Fibroblast of peridontal ligament (primary cell): ENCODE measurements around the gene KCNIP3.
"Not testable (repeated sequence)": the region's sequence is repeated elsewhere in the genome, so short reads cannot be mapped to it uniquely, and the experiment has no call there.

Experiments
- DNase-seq: peaks from one replicate; pipeline ENCODE4 v3.0.0-alpha.2; 2010; ENCODE audit errors: extremely low read depth

KCNIP3 gene

DNA sequence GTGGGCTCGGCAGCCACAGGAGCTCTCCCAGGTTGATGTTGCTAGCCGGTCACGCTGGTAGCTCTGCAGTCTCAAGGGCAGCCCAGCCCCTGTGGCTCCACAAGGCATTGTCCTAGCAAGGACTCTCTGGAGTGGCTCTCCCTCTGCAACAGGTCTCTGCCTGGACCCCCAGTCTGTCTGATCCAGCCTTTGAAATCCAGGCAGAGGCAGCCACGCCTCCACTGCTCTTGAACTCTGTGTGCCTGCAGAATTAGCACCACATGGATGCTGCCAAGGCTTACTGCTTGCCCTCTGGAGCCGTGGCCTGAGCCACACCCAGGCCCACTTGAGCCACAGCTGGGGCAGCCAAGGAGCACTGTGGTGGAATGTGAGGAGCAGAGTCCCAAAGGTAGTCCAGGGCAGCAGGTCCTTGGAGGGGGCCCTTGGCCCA is 62.4 kb downstream of the KCNIP3 start:
- no peak for DNase-seq

DNA sequence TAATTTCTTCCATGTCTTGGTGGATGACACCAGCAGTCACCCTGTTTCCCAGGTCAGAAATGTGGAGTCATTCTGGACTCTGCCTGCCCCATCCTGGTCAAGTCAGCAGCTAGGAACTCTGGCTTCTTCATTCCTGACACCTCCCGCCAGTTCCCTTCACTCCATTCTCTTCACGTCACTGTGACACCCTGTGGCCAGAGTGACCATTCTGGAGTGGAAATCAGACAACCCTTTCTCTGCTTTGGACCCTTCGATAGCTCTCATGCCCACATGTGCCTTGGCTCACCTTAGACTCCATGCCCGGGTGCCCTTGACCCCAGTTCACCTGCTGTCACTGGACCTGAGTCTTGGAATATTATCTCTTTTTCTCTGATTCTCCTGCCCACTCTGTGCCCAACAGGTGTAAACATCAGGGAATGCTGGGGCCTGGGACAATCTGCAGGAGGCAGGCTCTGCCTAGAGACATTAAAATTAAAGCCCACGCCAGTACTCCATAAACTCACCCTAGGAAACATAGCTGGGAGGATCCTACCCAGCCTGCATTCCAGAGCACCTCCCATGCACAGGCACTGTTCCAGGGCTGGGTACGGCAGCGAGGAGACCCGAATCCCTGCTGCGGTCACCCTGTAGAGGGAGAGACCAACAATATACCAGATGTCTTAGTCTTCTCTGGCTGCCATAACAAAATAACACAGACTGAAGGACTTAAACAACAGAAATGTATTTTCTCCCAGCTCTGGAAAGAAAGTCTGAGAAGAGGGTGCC is 64.3 kb downstream of the KCNIP3 start:
- no peak for DNase-seq

DNA sequence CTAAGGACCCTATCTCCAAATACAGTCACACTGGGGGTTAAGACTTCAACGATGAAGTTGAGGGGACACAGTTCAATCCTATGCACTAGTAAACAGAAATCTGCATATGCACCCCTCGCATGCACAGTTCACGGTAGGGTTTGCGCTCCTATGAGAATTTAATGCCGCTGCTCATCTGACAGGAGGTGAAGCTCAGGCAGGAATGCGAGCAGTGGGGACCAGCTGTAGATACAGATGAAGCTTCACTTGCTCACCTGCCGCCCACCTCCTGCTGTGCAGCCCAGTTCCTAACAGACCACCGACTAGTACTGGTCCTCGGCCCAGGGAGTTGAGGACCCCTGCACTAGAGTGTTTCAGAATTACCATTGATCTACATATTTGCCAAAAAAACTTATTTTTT is 65.3 kb downstream of the KCNIP3 start:
- no peak for DNase-seq

DNA sequence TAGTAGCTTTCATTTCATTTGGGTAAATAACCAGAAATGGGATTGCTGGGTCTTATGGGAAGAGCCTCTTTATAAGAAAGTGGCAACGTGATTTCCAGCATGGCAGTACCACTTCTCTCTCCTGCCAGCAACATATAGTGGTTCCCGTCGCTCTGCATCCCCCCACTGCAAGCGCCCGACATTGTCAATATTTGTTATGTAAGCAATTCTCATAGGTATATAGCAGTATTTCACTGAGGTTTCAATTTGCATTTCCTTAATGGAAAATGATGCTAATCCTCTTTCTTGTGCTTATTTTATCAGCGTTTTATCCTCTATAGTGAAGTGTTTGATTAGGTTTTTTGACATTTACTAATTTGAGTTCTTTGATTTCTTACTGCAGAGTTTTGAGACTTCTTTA is 69.4 kb downstream of the KCNIP3 start:
- no peak for DNase-seq

DNA sequence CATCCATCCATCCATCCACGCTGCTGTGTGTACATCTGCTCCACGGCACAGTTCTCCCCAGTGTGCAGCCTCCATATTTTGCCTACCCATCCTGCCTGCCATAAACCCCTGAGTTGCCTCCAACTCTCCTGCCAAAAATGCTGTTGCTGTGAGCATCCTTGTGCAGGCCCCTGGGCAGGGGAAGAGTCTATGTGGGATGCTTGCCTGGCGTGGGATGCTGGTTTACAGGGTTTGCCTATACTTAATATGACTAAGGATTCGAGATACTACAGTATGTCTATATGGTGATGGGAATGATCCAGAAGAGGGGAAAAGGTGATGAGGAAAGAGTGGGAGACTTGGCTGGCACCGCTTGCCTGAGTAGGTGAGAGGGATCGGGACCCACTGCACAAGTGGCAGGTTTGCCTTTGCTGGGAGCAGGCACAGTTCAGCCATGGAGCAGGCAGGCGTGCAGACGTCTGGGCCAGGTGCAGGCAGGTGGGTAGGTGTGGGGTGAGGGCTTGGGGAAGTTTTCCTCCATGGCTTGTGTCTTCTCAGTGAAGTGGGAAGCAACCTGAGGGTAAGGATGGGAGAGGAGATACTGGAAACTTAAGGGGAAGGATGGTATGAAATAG is 75.2 kb downstream of the KCNIP3 start:
- no peak for DNase-seq

DNA sequence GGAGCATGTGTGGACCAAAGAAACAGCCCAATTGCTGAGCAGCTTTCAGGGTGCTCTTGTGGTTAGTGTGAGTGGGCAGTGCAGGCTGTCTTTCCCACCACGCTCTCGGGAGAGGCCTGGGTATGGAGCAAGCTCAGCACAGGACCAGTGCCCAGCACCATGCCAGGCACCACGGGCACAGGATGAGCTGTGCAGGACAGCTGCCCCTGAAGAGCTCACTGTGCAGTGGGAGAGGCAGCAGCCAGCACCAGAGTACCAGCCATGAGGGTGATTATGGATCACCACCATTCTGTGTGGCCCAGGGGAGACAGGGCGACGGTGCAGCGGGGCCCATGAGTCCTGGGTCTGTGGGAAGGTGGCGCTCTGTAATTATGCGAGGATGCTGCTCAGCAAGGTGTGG is 75.7 kb downstream of the KCNIP3 start:
- no peak for DNase-seq

DNA sequence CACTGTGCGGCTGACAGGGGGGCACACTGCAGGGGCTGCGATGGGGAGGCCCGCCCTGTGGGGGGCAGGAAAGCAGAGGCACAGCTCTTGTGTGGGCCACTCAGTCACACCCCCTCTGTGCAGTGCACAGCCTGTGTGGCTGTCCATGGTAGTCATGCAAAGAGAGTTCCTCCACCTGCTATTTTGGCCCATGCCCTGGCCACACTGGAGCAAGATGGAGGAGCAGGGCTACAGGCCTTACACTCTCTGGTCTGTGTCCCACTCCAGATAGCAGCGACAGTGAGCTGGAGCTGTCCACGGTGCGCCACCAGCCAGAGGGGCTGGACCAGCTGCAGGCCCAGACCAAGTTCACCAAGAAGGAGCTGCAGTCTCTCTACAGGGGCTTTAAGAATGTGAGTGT is 76.9 kb downstream of the KCNIP3 start:
- DNase-seq, result no peak

DNA sequence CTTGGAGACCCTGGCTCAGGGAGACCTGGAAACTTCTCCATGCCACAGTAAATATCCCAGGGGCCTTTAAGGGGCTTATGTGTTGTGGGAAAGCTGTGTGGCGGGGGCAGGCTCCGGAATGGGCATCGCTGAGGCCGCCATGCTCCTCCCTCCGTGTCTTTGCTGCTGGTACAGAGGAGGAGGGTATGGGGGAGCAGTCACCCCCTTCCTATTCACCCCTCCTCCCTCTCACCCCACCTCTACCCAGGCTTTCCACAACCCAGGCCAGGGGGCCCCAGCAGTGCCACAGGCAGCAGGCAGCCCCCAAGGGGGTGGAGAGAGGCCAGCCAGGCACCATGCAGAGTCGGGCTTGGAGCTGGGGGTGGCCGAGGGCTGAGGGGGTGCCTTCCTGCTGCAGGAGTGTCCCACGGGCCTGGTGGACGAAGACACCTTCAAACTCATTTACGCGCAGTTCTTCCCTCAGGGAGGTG is 77.3 kb downstream of the KCNIP3 start:
- no peak for DNase-seq

DNA sequence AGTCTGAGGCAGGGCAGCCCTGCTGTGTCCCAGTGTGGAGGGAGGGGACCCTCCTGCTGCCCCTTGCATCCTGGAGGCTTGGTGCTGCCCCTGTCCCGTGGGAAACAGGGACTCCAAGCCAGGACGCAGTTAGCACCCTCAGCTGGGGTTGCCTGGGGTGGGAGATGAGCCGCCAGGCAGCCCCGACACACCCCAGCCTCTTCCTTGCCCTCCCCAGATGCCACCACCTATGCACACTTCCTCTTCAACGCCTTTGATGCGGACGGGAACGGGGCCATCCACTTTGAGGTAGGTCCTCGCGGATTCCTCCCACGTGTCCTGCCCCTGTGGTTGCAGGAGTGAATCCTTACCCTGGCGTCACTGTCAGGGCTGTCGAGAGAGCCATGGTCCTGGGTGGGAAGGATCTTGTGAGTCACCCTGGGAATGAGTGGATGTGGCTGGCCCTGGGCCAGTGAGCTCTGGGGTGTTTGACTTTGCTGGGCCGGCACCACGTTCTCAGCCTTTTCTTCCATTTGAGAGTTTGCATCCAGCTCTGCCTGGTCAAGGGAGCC is 77.8 kb downstream of the KCNIP3 start:
- DNase-seq, result no peak

DNA sequence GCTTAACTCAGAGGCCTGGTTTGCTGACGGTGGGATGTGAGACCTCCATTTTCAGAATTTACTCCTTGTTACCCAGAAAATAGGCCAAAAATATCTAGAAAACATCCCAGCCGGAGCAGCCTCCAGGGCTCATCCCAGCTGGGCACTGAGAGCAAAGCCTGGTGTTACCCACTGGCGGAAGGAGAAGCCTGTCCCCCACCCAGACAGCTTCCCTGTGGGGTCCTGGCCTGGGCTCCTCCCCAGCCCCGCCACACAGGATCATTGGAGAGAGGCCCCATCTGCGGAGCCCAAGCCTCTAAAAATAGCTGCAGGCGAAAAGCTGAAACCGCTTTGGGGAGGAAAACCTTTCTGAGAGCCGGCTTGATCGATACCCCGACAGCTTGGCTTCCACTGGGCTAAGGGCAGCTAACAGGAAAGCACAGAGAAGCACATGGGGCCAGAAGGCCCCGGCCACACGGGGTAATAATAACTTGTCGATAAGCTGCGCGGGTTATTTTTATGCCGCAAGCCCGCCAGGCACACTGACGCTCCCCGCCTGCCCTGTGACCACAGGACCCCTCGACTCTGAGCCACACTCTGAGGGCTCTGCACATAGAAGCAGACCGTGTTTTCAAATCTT is 78.5 kb downstream of the KCNIP3 start:
- no peak for DNase-seq

DNA sequence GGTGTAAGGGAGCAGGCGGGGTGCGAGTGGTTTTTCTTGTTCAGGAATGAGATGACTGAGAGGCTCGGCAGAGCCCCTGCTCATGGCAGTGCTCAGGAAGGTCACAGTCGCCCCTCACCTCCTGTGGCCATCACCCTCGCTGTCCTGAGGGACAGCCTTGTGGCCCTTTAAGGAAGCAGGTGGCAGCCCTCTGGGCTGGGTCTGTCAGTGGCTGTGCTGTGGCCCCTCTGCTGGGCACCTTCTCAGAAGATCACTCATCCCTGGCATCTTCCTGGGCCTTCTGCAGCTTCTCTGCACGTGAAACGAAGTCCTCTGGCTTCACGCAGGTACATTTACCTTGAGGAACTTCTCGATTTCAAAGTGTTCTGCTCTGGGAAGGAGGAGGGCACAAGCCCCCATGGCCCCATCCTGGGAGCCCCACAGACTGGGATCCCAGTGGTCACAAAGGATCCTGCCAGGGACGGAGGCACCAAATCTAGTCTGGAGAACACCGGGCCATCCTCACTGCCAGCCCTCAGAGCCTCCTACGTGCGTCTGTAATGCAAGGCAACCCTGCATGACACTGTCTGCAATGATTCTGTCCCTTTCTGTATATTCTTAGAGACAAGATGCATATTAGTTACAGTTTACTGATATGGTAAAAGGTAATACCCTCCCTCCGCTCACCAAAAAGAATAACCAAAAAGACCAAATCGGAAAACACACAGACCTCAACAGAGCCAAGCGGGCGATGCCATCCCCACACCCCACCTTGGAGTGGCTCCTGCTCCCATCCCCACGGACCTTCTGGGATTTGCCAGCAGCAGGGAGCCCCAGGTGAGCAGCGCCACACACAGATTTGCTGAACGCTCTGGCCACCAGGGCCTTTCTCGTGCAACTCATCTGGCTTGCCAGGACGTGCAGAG is 79.4 kb downstream of the KCNIP3 start:
- DNase-seq, result no peak

DNA sequence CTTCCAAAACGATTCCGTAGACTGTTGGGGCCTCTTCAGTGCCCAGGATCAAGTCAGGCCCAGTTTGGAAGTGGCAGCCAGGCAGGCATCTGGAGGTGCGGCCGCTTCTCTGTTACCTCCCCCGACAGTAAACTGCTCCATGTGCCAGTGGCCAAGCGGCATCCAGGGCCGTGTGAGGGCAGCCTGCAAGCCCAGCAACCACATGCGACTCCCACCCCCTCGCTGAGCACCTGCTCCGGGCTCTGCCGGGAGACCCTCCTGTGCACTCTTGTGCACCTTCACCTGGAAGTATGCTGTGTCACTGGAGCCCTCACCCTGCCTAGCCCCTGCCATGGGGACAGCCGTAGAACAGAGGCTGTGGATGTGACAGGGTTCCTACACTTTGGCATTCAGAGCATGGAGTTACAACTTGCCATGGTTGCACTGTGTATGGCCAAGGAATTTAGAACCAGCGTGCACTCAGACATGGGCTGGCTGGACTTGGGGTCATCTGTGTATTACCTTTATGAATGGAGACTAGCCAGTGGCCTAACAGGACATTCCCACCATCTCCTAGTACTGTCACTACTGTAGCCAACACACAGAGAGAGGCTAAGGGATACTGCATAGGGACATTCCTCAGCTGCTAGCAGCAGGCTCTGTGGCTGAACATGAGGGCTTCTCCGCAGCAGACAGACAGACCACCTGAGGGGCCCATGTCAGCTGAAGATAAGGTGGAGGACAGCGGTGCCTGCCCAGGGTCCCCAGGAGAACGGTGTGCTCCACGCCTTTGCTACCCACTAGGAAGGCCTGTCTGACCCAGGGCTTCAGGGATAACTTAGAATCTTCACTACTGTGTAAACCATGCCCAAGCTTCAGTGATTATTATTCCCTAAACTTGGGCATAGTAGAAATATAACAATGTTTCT is 80.3 kb downstream of the KCNIP3 start:
- DNase-seq, result no peak

DNA sequence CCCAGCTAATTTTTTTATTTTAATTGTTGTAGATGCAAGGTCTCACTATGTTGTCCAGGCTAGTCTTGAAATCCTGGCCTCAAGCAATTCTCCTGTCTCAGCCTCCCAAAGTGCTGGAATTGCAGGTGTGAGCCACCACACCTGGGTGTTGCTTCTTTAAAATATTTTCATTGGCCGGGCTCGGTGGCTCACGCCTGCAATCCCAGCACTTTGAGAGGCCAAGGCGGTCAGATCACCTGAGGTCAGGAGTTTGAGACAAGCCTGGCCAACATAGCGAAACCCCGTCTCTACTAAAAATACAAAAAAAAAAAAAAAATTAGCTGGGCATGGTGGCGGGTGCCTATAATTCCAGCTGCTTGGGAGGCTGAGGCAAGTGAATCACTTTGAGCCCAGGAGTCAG is 81.1 kb downstream of the KCNIP3 start:
- DNase-seq, result not testable (repeated sequence)

DNA sequence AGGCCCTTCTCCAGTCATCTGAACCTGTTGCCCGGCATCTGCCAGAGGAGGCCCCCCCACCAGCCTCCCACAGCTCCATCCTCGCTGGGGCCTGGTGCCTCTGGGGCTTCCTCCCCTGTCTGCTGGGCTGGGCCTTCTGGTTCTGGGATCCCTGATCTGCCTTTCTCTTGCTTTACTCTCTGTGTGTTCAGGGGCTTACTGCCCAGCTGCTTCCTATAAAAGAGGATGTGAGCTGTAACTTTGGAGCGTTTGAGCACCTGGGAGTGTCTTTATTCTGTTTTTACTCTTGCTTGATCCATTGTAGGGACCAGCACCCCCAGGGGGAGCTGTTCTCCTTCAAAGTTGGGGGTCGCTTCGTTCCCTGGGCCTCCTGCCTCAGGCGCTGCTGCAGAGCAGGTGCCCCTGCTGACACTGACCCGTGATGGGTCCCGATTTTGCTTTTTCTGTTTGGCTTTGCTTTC is 82.3 kb downstream of the KCNIP3 start:
- no peak for DNase-seq

DNA sequence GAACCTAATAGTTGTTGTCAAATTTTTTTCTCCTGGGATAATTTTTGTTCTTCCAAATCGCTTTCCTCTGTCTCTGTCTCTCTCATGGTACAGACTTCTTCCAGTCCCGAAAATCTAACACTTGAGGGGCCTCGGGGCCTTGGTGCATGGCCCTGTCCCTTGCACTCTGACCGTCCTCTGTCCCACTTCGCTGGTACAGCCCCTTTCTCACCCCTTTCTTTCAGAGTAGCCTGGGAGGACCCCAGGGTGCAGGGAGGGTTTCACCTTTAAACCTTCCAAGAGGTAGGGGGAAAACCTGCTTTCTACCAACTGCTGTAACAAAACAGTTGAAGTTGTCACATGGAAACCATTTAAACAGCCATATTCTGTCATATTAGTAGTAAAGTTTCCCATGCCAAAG is 83.1 kb downstream of the KCNIP3 start:
- no peak for DNase-seq

DNA sequence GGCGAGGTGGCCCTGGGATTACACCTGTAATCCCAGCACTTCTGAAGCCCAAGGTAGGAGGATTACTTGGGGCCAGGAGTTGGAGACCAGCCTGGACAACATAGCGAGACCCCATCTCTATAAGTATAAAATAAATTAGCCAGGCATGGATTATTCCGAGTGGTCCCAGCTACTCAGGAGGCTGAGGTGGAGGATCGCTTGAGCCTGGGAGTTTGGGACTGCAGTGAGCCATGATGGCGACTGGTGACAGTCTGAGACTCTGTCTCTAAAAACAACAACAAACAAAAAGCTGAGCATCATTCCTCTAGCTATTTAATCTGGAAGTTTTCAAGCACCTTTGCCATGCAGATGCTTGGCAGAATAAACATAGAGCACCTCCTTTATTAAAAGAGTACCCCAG is 83.6 kb downstream of the KCNIP3 start:
- no peak for DNase-seq

DNA sequence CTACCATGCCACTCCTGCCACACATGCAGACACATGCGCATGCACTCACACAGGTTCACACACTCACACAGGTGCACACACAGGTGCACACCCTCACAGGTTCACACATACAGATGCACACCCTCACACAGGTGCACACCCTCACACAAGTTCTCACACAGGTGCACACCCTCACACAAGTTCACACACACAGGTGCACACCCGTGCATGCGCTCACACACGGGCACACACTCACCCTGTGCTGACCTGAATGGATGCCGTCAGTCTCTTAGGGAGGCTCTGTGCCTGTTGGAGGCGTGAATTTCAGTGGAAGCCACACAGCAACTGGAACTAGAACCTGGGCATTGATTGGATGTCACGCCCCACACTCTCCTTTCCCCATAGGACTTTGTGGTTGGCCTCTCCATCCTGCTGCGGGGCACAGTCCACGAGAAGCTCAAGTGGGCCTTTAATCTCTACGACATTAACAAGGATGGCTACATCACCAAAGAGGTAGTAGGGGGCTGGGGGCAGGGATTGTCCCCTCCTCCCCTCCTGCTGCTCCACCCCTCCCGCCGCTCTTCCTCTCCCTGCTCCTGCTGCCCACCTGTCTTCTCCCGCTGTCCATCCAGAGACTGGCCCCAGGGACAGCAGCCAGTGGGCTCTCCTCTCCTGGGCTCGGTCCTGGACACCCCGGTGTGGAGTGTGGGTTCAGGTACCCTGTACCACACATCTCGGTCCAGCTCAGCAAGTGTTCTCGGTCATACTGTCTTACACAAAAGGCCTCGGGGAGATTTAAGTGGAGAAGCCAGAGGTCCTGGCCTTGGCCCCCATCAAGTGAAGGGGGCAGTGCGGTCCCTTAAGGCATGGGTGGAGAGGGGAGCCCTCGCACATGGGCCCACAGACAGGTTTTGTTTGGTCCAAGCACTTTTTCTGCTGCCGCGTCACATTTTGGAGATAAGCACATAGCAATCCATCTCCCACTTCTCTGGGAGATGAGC is 84.4 kb downstream of the KCNIP3 start:
- no peak for DNase-seq

DNA sequence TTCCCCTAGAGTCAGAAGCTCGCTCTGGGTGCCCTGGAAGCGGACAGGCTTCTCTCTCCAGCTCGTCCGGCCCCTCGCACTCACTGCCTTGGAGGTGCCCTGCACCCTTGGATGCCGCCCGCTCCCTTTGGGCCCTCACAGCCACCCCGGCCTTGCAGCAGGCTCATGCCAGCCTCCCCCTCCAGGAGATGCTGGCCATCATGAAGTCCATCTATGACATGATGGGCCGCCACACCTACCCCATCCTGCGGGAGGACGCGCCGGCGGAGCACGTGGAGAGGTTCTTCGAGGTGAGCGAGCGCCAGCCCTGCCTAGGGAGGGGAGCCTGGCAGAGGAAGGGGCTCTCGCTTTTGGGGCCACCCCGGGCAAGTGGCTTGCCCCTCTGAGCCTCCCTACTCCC is 85.0 kb downstream of the KCNIP3 start:
- no peak for DNase-seq
